SK-N-MC (cell line): Measurements from ENCODE around the gene H1-8.

Experiments used
- EZH2 ChIP-seq: fragments of 200-600 bp; sonication (generic); IDR thresholded peaks from one replicate; pipeline ENCODE4 v1.6.1; 2017; ENCODE audit warnings: antibody characterized with exemption
- FOXP2 ChIP-seq: optimal IDR thresholded peaks from 2 replicates; pipeline ENCODE3; 2011; ENCODE audit warnings: mild to moderate bottlenecking, moderate library complexity; ENCODE audit not compliant: insufficient read depth; ENCODE audit errors: extremely low read length, control extremely low read depth
- POLR2AphosphoS5 ChIP-seq: IDR thresholded peaks from 2 replicates; pipeline ENCODE4 v1.6.1; 2012; ENCODE audit warnings: mild to moderate bottlenecking, low read depth, low read length, borderline replicate concordance

GRCh38 chr3:129584631-129585030, 41.7 kb downstream of the H1-8 start:
- TF ChIP-seq EZH2: no peak
- no peak for TF ChIP-seq POLR2AphosphoS5
- no peak for TF ChIP-seq FOXP2
